GM12801 (cell line): ENCODE measurements around the gene FHAD1.

Experiments
- TF ChIP-seq, protein P1 (sequence below): IDR thresholded peaks from one replicate; pipeline ENCODE4 v1.5.1; 2011; ENCODE audit warnings: control low read depth; ENCODE audit not compliant: insufficient read length; ENCODE audit errors: extremely low read depth

FHAD1 gene

DNA sequence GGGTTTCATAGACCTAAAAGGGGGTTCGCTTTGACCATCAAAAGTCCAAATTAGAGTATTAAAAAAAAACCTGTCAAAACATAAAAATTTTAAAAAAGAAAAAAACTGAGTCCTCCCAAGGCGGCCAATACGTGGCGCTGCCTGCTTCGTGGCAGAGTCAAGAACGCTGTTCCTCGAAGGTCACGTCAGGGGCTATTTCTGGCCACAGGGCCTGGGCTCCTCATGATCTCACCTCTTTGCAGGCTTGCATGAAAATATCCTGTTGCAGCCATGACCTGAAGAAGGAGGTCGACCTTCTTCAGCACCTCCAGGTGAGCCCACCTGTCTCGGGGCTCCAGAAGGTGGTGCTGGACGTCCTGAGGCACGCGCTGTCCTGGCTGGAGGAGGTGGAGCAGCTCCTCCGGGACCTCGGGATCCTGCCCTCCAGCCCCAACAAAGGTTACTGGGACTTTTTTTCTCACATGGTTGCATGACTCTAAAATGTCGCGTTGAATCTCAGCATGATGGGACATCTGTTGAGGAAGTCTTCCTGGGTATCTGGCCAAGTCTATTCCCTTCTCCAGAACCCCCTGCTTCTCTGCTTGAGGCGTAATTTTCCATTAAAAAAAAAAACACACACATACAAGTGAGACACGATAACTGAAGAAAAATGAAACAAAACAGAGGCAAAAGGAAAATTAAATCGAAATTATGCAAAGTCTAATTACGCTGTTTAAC lies 82.2 kb downstream of the FHAD1 start:
- TF ChIP-seq, protein P1, sequence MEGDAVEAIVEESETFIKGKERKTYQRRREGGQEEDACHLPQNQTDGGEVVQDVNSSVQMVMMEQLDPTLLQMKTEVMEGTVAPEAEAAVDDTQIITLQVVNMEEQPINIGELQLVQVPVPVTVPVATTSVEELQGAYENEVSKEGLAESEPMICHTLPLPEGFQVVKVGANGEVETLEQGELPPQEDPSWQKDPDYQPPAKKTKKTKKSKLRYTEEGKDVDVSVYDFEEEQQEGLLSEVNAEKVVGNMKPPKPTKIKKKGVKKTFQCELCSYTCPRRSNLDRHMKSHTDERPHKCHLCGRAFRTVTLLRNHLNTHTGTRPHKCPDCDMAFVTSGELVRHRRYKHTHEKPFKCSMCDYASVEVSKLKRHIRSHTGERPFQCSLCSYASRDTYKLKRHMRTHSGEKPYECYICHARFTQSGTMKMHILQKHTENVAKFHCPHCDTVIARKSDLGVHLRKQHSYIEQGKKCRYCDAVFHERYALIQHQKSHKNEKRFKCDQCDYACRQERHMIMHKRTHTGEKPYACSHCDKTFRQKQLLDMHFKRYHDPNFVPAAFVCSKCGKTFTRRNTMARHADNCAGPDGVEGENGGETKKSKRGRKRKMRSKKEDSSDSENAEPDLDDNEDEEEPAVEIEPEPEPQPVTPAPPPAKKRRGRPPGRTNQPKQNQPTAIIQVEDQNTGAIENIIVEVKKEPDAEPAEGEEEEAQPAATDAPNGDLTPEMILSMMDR: no peak

DNA sequence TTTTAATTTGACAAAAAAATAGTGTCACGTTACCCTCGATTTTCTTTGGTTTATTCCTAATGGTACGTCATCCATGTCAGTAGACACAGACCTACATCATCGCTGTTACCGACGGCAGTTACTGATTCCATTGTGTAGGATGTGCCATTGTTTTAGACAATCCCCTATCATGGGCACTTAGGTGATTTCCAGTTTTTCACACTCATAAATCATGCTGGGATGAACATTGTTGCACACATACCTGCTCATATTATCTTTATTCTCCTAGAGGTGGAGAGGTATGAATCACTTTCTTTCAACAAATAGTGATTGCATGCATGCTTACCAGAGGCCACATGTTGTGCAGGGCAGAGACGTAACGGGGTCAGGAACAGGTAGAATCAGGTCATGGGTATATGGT lies 83.0 kb downstream of the FHAD1 start:
- TF ChIP-seq, protein P1: no peak

DNA sequence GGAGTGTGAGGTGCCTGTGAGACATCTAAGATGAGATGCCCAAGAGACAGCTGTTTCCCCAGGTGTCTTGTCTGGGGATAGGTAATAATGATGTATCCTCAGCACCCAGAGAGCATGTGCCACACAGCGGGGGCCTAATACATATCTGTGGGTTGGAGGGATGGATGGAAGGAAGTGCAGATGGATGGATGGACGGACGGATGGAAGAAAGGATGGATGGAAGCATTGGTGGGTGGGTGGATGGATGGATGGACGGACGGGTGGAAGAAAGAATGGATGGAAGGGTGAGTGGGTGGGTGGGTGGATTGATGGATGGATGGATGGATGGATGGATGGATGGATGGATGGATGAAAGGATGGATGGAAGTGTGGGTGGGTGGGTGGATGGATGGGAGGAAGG lies 84.2 kb downstream of the FHAD1 start:
- TF ChIP-seq, protein P1: no peak

DNA sequence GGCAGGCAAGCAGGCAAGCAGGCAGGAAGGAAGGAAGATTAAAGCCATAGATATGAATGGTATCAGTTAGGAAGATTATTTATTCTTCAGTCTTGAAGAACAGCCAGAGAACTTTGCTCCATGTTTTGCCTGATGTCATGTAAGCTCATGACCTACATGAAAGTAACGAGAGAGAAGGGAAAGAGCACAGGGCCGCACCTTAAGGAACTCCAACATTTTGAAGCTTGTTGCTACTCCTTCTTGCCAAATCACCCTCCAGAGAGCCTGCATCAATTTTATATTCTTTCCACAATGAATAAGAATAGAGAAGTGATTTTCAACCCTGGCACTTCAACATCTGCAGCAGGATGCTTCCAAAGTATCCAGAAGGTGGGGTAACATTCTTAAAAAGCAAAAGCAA lies 84.7 kb downstream of the FHAD1 start:
- TF ChIP-seq, protein P1: no peak

DNA sequence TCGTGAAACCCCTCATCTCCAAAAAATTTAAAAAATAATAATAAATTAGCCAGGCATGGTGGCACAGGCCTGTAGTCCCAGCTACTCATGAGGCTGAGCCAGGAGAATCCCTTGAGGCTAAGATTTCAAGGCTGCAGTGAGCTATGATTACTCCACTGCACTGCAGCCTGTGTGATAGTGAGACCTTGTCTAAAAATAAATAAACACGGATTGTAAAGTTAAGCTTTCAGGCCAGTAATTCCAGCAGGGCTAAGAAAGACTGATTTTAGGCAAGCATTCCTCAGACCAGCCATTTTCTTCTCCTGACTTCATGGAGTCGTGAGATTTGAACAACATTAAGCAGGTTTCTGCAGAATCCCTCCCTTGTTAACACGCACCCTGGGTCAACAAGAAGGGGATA lies 85.5 kb downstream of the FHAD1 start:
- TF ChIP-seq, protein P1: no peak

DNA sequence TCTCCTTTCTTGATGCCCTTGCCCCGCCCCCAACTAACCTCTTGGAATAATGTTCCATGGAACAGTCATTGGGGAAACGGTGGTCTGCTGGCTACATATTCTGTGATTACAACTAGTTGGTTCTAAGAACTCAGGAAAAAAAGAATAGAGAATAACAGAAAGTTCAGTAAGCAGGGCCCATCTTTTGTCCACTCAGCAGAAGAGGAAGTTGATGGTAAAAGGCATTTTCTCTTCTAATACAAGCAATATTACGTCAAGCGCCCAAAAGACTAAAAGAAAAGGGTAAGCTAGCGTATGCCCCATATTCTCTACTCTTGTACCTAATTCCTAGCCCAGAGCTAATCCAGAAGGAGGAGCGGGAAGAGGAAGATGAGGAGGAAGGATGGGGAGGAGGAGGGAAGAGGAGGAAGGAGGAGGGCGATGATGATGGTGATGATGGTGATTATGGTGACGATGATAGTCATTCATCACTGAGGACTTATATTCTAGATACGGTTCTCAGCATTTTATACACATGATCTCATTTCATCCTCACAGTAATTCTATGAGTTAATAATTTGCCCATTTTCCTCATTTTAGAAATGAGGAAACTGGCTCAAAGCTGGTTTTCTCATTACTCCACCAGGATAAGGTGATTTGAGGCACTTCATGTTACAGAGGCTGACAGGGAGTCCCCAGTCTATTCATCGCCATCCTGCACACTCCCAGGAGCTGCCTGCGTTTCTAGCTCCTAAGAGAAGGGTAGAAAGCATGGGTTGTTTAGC lies 86.1 kb downstream of the FHAD1 start:
- TF ChIP-seq, protein P1: no peak

DNA sequence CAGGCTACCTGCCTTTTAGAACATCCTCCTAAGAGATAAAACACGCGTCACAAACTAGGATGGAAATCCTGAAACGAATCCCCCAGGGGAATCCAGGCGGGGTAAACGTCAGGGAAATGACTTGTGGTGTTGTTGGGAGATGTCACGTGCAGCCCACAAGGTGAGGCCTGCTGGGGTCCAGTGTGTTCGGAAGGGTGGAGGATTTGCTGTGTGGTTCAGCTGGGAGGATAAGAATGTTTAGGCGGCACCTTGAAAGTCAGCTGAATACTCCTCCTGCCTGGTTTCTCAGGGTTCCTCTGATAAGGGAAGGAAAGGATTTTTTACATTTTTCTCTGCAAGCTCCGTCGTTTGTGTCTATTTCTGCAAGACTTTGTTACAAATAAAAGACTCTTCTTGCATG lies 88.0 kb downstream of the FHAD1 start:
- TF ChIP-seq, protein P1: no peak
